ENCODE results near the gene YTHDF1.
"Not testable (repeated sequence)": the region's sequence is repeated elsewhere in the genome, so short reads cannot be mapped to it uniquely, and the experiment has no call there.

The YTHDF1 gene

DNA sequence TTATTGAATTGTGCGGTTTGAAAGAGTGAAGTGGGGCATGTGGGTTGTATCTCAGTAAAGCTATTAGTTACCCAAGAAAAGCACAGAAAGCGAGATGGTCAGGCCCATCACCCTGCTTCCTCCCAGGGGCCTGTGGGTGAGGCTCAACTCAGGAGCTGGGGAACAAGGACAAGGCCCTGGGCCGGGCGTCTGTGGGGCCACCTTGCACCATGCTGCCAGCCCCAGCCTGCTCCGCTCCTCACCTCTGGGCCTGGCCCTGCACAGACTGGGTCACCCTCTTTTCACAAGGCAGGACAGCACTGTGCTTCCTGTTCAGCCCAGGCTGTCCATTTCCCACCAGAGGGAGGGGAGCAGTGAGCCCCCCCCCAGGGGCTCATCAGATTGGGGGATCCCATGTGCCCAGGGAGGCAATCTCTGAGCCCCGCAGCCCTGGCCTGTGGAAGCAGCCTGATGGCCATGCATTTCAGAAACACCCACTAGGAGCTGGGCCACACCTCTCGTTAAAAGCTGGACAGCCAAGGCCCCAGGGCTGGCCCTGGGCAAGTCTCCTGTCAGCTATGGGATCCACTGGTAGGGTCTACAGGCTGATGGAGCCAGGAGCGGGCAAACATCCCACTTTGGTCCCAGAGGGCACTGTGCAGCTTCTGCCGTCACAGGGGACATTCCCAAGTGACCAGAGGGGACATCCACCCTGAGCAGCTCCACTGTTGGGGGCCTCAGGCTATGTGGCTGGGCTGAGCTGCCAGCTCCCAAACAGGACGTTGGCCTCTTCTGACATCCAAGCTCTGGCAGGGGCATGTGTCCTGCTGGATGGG lies 55.9 kb downstream of the YTHDF1 start:
- Histone ChIP-seq H3K4me1 (ENCODE audit: control insufficient read depth in 5 of 5, insufficient read depth in 5 of 5, low read length in 5 of 5) (no peaks in the 10 kb centered on the region), H3K9me3 (ENCODE audit: control insufficient read depth in 5 of 5, low read length in 5 of 5) (no peaks in the 10 kb centered on the region), H3K4me3 (ENCODE audit: low read depth in 1 of 5, low read length in 5 of 5) (no peak overlapping the region), H3K36me3 (ENCODE audit: control insufficient read depth in 5 of 5, insufficient read depth in 5 of 5, low read length in 5 of 5) (no peaks in the 10 kb centered on the region), H3K9ac (ENCODE audit: low read length in 5 of 5) (no peak overlapping the region), H3K27ac (ENCODE audit: low read depth, low read length) (no peak overlapping the region), H3K27me3 (ENCODE audit: control insufficient read depth in 5 of 5, insufficient read depth in 4 of 5, low read length in 5 of 5) (peaks cover 26 to 52% (median 50%) of the 10 kb centered on the region in 5 donors)

DNA sequence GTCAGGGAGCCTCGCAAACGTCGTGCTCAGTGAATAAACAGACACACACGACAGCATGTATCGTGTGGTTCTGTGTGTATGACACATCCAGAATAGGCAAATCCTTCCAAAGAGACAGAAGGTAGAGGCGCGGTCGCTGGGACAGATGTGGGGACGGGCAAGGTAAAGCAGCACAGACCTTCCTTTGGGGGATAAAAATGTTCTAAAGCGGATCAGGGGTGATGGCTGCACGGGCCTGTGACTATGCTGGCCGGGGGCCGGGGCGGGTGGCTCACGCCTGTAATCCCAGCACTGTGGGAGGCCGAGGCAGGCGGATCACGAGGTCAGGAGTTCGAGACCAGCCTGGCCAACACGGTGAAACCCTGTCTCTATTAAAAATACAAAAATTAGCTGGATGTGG lies 56.7 kb downstream of the YTHDF1 start:
- not testable (repeated sequence) for H3K4me1 ChIP-seq (ENCODE audit: control insufficient read depth in 5 of 5, insufficient read depth in 5 of 5, low read length in 5 of 5); H3K27ac ChIP-seq (ENCODE audit: low read depth, low read length)

DNA sequence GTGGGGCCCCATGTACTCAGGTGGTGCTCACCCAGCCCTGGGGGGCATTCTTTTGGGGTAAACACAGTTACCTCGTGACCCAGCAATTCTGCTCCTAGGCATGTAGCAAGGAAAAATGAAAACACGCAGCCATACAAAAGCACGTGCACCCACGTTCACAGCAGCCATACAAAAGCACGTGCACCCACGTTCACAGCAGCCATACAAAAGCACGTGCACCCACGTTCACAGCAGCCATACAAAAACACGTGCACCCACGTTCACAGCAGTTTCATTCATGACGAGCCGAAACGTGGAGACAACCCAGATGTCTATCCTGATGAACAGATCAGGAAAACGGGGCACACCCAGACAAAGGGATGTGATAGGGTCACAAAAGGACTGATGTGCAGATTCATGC lies 57.1 kb downstream of the YTHDF1 start:
- Histone ChIP-seq H3K36me3 (ENCODE audit: control insufficient read depth in 5 of 5, insufficient read depth in 5 of 5, low read length in 5 of 5) (no peaks in the 10 kb centered on the region), H3K9ac (ENCODE audit: low read length in 5 of 5) (no peak overlapping the region), H3K4me1 (ENCODE audit: control insufficient read depth in 5 of 5, insufficient read depth in 5 of 5, low read length in 5 of 5) (no peaks in the 10 kb centered on the region), H3K9me3 (ENCODE audit: control insufficient read depth in 5 of 5, low read length in 5 of 5) (no peaks in the 10 kb centered on the region), H3K4me3 (ENCODE audit: low read depth in 1 of 5, low read length in 5 of 5) (no peak overlapping the region), H3K27me3 (ENCODE audit: control insufficient read depth in 5 of 5, insufficient read depth in 4 of 5, low read length in 5 of 5) (peaks cover 25 to 53% (median 48%) of the 10 kb centered on the region in 5 donors), H3K27ac (ENCODE audit: low read depth, low read length) (no peak overlapping the region)

More for the DNA sequence above, 56.7 kb downstream of the YTHDF1 start:
- not testable (repeated sequence) for H3K9me3 ChIP-seq (ENCODE audit: control insufficient read depth in 5 of 5, low read length in 5 of 5); H3K9ac ChIP-seq (ENCODE audit: low read length in 5 of 5); H3K4me3 ChIP-seq (ENCODE audit: low read depth in 1 of 5, low read length in 5 of 5); H3K36me3 ChIP-seq (ENCODE audit: control insufficient read depth in 5 of 5, insufficient read depth in 5 of 5, low read length in 5 of 5)
- peaks cover 29 to 52% (median 50%) of the 10 kb centered on the region in 5 donors for H3K27me3 ChIP-seq (ENCODE audit: control insufficient read depth in 5 of 5, insufficient read depth in 4 of 5, low read length in 5 of 5)

DNA sequence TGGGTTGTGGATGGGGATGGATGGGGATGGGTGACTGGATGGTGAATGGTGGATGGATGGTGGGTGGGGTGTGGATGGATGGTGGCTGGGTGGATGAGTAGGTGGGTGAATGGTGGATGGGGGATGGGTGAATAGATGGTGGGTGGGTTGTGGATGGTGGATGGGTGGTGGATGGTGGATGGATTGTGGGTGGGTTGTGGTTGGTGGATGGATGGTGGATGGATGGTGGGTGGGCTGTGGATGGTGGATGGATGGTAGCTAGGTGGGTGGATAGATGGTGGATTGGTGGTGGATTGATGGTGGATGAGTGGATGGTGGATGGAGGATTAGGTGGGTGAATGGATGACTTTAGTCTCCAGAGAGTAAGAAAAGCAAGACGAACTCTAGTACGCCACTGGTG lies 57.6 kb downstream of the YTHDF1 start:
- Histone ChIP-seq H3K9me3 (ENCODE audit: control insufficient read depth in 5 of 5, low read length in 5 of 5) (no peaks in the 10 kb centered on the region), H3K27ac (ENCODE audit: low read depth, low read length) (no peak overlapping the region), H3K36me3 (ENCODE audit: control insufficient read depth in 5 of 5, insufficient read depth in 5 of 5, low read length in 5 of 5) (no peaks in the 10 kb centered on the region), H3K4me1 (ENCODE audit: control insufficient read depth in 5 of 5, insufficient read depth in 5 of 5, low read length in 5 of 5) (no peaks in the 10 kb centered on the region), H3K4me3 (ENCODE audit: low read depth in 1 of 5, low read length in 5 of 5) (no peak overlapping the region), H3K27me3 (ENCODE audit: control insufficient read depth in 5 of 5, insufficient read depth in 4 of 5, low read length in 5 of 5) (peaks cover 24 to 50% (median 47%) of the 10 kb centered on the region in 5 donors), H3K9ac (ENCODE audit: low read length in 5 of 5) (no peak overlapping the region)

DNA sequence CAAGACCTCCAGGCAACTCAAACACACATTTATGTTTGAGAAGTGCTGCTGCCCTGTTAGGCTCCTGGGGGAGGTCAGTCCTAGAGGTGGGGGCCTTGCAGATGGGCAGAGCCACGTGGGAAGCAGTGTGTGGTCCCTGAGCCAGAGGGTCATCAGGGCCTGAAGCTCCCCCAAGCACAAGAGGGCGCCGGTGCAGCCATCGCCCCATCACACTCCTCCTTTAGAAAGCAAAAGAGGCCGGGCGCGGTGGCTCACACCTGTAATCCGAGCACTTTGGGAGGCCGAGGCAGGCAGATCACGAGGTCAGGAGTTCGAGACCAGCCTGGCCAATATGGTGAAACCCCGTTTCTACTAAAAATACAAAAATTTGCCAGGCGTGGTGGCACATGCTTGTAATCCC lies 58.5 kb downstream of the YTHDF1 start:
- not testable (repeated sequence) for H3K9ac ChIP-seq (ENCODE audit: low read length in 5 of 5); H3K27ac ChIP-seq (ENCODE audit: low read depth, low read length); H3K4me1 ChIP-seq (ENCODE audit: control insufficient read depth in 5 of 5, insufficient read depth in 5 of 5, low read length in 5 of 5); H3K4me3 ChIP-seq (ENCODE audit: low read depth in 1 of 5, low read length in 5 of 5); H3K9me3 ChIP-seq (ENCODE audit: control insufficient read depth in 5 of 5, low read length in 5 of 5); H3K36me3 ChIP-seq (ENCODE audit: control insufficient read depth in 5 of 5, insufficient read depth in 5 of 5, low read length in 5 of 5)
- peaks cover 27 to 54% (median 47%) of the 10 kb centered on the region in 5 donors for H3K27me3 ChIP-seq (ENCODE audit: control insufficient read depth in 5 of 5, insufficient read depth in 4 of 5, low read length in 5 of 5)

DNA sequence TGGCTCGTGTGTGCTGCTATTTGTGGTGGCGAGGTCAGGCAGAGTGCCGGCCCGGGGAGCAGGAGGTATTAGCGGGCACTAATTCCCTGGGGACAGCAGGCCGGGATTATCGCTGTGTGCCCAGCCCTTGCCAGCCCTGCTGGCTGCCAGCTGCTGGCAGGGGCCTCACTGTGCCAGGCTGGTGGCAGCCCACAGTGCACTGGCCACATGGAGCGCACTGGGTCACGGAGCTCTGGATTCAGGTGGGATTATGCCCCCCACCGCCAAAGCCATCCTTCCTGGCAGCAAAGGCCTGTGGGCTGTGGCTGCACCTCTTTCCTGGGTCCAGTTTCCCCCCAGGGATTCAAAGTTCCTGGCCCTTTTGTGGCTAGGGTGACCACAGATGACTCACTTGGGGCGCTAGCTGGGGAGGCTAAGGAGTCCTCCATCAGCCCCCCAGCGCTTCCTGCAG lies 59.7 kb downstream of the YTHDF1 start:
- peaks cover 31 to 57% (median 57%) of the 10 kb centered on the region in 5 donors for H3K27me3 ChIP-seq (ENCODE audit: control insufficient read depth in 5 of 5, insufficient read depth in 4 of 5, low read length in 5 of 5)
- no peaks in the 10 kb centered on the region for H3K36me3 ChIP-seq (ENCODE audit: control insufficient read depth in 5 of 5, insufficient read depth in 5 of 5, low read length in 5 of 5)

DNA sequence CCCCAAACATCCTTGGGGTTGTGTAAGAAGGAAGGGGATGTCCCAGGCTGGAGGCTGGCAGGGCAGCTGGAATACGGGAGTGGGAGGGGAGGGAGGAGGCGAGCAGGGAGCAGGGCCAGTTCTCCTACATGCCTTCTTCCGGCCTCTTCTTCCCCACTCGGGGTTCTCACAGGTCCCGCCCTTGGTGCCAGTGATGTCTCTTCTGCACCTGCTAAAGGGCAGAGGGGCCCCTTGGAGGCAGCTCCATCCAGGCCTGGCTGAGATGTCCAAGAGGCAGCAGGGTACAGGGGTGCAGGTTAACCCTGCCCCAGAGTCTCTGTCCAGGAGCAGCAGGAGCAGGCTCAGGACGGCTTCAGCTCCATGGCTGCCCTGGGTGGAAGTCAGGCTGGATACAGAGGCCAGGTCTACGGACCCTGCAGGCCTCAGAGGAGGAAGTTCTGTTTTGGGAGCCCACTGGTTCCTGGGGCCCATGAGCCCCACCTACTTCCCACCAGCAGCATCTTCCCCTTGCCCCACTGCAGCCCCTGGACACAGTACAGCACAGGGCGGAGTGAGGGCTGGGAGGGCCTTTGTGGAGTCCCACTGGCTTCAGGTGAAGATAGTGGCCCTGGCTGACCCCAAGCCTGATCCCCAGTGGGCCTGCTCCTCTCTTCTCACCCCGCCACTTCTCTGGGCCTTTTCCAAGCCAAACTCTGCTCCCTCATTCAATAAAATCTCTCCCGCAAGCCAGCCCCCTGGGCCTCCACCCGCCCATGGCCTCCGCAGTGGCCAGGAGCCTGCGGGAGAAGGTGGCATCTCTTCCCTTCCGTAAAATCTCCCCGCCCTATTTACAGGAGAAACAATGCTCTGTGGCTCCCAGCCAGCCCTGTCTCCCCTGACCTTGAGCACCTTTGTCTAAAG lies 60.4 kb downstream of the YTHDF1 start:
- peaks cover 36 to 64% (median 57%) of the 10 kb centered on the region in 5 donors for H3K27me3 ChIP-seq (ENCODE audit: control insufficient read depth in 5 of 5, insufficient read depth in 4 of 5, low read length in 5 of 5)
- no peak overlapping the region for H3K9ac ChIP-seq (ENCODE audit: low read length in 5 of 5)
- no peaks in the 10 kb centered on the region for H3K9me3 ChIP-seq (ENCODE audit: control insufficient read depth in 5 of 5, low read length in 5 of 5)
- H3K36me3 ChIP-seq (ENCODE audit: control insufficient read depth in 5 of 5, insufficient read depth in 5 of 5, low read length in 5 of 5), result no peaks in the 10 kb centered on the region
- no peak overlapping the region for H3K4me3 ChIP-seq (ENCODE audit: low read depth in 1 of 5, low read length in 5 of 5)
- H3K27ac ChIP-seq (ENCODE audit: low read depth, low read length), result no peak overlapping the region
- peaks cover 0 to 2% (median 0%) of the 10 kb centered on the region in 5 donors for H3K4me1 ChIP-seq (ENCODE audit: control insufficient read depth in 5 of 5, insufficient read depth in 5 of 5, low read length in 5 of 5)

More for the DNA sequence above, 59.7 kb downstream of the YTHDF1 start:
- H3K9ac ChIP-seq (ENCODE audit: low read length in 5 of 5), result no peak overlapping the region
- H3K27ac ChIP-seq (ENCODE audit: low read depth, low read length), result no peak overlapping the region
- H3K4me1 ChIP-seq (ENCODE audit: control insufficient read depth in 5 of 5, insufficient read depth in 5 of 5, low read length in 5 of 5), result peaks cover 0 to 2% (median 0%) of the 10 kb centered on the region in 5 donors
- H3K9me3 ChIP-seq (ENCODE audit: control insufficient read depth in 5 of 5, low read length in 5 of 5), result no peaks in the 10 kb centered on the region
- no peak overlapping the region for H3K4me3 ChIP-seq (ENCODE audit: low read depth in 1 of 5, low read length in 5 of 5)

DNA sequence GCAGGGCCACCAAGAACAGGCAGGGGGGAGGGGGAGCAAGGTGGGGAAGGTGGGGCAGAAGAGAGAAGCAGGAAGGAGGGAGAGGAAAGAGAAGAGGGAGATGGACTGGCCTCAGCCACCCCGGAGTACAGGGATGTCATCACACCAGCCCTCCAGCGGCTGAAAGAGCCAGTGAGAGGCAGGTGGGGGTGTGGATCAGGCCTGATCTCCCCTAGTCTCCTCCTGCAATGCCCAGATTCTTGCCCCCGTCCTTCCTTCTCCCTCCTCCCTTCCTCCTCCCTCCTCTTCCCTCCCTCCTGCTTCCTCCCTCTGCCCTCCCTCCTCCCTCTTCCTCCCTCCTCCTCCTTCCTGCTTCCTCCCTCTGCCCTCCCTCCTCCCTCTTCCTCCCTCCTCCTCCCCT lies 61.5 kb downstream of the YTHDF1 start:
- Histone ChIP-seq H3K9me3 (ENCODE audit: control insufficient read depth in 5 of 5, low read length in 5 of 5) (no peaks in the 10 kb centered on the region), H3K9ac (ENCODE audit: low read length in 5 of 5) (no peak overlapping the region), H3K4me3 (ENCODE audit: low read depth in 1 of 5, low read length in 5 of 5) (no peak overlapping the region), H3K27me3 (ENCODE audit: control insufficient read depth in 5 of 5, insufficient read depth in 4 of 5, low read length in 5 of 5) (peaks cover 42 to 68% (median 58%) of the 10 kb centered on the region in 5 donors), H3K36me3 (ENCODE audit: control insufficient read depth in 5 of 5, insufficient read depth in 5 of 5, low read length in 5 of 5) (no peaks in the 10 kb centered on the region), H3K27ac (ENCODE audit: low read depth, low read length) (no peak overlapping the region), H3K4me1 (ENCODE audit: control insufficient read depth in 5 of 5, insufficient read depth in 5 of 5, low read length in 5 of 5) (peaks cover 0 to 2% (median 0%) of the 10 kb centered on the region in 5 donors)

DNA sequence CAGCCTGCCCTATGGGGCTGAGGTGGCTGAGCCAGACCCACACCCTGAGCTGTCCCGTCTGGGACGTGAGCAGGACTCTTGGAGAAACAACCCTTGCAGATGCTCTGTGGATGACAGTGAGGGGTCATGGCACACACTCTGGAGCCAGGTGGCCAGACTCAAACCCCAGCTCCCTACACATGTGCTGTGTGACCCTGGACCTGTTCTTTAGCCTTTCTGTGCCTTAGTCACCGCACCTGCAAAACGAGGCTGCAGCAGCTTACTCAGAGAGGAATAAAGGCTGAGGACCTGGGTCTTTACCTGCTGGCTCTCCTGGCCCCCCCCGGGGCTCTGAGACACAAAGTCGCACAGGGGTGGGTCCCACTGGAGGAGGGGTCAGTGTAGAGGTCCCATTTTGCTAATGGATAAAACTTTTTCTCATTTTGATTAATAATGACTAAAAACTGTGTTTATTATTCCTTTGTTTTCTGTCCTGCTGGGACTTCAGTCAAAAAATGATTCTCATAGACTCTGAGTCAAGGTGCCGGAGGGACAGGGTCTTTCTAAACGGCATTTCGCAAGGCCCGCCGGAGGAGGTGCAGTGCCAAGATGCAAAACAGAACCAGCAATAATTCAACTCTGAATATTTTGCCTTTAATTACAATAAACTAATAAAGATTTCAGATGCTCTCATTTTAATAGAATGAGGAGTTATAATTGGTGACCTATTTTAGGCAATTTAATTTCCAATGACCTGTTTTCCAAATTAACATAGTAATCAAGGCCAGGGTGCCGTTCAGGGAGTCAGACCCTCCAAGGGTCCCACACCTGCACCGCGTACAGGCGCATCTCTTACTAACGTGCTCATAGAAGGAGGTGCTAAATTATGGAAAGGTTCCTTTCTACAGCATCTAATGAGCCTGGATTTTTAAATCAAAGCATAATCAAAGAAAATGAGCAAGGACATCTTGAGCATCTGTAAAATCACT lies 62.4 kb downstream of the YTHDF1 start:
- H3K4me1 ChIP-seq (ENCODE audit: control insufficient read depth in 5 of 5, insufficient read depth in 5 of 5, low read length in 5 of 5), result peaks cover 0 to 2% (median 0%) of the 10 kb centered on the region in 5 donors

More for the DNA sequence above, 62.4 kb downstream of the YTHDF1 start:
- Histone ChIP-seq H3K36me3 (ENCODE audit: control insufficient read depth in 5 of 5, insufficient read depth in 5 of 5, low read length in 5 of 5) (no peaks in the 10 kb centered on the region), H3K9ac (ENCODE audit: low read length in 5 of 5) (no peak overlapping the region), H3K4me3 (ENCODE audit: low read depth in 1 of 5, low read length in 5 of 5) (no peak overlapping the region), H3K9me3 (ENCODE audit: control insufficient read depth in 5 of 5, low read length in 5 of 5) (peaks cover 0 to 5% (median 3%) of the 10 kb centered on the region in 5 donors), H3K27ac (ENCODE audit: low read depth, low read length) (no peak overlapping the region), H3K27me3 (ENCODE audit: control insufficient read depth in 5 of 5, insufficient read depth in 4 of 5, low read length in 5 of 5) (peaks cover 42 to 70% (median 56%) of the 10 kb centered on the region in 5 donors)

Data from subcutaneous abdominal adipose tissue (tissue), 5 donors.